ENCODE measurements around the gene TRABD2B. TPM values are rescaled to one million over a fixed set of nuclear protein-coding genes. Genes with fewer than 3 reads are reported as not detected.

The TRABD2B gene
- polyA plus RNA-seq, 1 experiment, result not detected

DNA sequence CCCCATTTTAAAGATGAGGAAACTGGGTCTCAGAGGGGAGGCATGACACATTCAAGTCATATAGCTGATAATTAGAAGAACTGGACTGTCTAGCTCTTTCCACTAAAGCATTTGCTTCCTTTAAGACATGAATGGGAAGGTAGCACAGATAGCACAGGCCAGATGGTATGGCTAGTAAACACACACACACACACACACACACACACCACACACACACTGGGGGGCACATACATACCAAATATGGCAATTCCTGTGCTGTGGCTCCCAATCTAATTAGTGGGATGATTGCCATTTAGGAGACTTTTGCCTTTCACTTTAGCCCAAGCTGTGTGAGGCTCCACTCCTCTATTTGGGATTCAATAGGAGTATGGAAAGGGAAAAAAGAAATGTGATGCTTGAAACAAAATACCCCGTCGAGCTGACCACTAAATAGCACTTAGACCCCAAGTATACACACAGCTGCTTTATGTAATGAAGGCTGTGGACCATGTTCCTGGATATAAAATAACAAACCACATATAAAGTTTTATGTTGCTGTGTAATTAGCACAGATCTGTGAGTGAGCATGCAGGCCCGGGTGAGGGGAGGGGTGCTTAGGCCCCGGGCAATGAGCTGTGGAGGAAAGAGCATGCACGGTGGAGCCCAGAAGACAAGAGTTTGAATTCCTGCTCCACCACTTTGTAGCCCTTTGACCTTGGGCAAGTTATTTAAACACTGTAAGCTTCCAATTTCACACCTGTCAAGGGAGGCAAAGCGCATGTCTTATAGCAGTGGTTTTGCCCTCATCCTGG lies 6.8 kb upstream of the TRABD2B start:
- ChIA-PET POLR2A (interaction anchor here (0.7 kb wide), 1 partner anchor 800 kb away, joined by 3 read pairs; no protein-coding TSS in a partner anchor), CTCF (interaction anchor here (0.8 kb wide), 1 partner anchor 58 kb away, joined by 3 read pairs; no protein-coding TSS in a partner anchor)
- Histone ChIP-seq H3K9me3 (ENCODE audit: control insufficient read depth, insufficient read depth, low read length) (no peaks in the 10 kb centered on the region), H3K27me3 (ENCODE audit: control insufficient read depth, insufficient read depth, low read length) (peaks cover 3% of the 10 kb centered on the region), H3K27ac (ENCODE audit: low read depth, low read length) (no peak overlapping the region), H3K4me3 (ENCODE audit: low read depth, low read length) (no peak overlapping the region)
- TF ChIP-seq, protein P1, sequence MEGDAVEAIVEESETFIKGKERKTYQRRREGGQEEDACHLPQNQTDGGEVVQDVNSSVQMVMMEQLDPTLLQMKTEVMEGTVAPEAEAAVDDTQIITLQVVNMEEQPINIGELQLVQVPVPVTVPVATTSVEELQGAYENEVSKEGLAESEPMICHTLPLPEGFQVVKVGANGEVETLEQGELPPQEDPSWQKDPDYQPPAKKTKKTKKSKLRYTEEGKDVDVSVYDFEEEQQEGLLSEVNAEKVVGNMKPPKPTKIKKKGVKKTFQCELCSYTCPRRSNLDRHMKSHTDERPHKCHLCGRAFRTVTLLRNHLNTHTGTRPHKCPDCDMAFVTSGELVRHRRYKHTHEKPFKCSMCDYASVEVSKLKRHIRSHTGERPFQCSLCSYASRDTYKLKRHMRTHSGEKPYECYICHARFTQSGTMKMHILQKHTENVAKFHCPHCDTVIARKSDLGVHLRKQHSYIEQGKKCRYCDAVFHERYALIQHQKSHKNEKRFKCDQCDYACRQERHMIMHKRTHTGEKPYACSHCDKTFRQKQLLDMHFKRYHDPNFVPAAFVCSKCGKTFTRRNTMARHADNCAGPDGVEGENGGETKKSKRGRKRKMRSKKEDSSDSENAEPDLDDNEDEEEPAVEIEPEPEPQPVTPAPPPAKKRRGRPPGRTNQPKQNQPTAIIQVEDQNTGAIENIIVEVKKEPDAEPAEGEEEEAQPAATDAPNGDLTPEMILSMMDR (IDR thresholded peaks at IDR 0.05; ENCODE audit: low read depth, low read length), result no peak
- no peak for DNase-seq (ENCODE audit: low read depth, low spot score)

DNA sequence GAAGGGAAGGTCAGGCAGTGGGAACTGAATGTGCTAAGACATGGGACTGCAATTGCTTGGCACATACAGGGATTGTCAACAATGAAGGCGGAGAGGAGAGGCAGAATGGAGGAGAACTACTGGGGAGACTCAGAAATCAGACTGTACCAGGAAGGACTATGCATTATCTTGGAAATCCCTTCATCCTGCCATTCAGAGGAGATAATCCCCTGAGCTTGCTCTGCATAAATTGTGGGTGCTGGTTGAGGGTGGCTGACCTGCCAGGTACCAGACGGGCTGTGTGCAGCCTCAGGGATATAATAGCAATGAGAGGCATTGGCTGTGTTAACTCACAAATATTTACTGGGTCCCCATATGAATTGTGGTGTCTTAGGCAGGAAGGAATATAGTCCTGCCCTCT lies 5.0 kb upstream of the TRABD2B start:
- POLR2A ChIA-PET, result no interaction called here
- CTCF ChIA-PET, result no interaction called here
- H3K27me3 ChIP-seq (ENCODE audit: control insufficient read depth, insufficient read depth, low read length), result peaks cover 9% of the 10 kb centered on the region
- no peak overlapping the region for H3K27ac ChIP-seq (ENCODE audit: low read depth, low read length)
- DNase-seq (ENCODE audit: low read depth, low spot score), result no peak
- H3K4me3 ChIP-seq (ENCODE audit: low read depth, low read length), result no peak overlapping the region
- no peaks in the 10 kb centered on the region for H3K9me3 ChIP-seq (ENCODE audit: control insufficient read depth, insufficient read depth, low read length)
- TF ChIP-seq, protein P1 (IDR thresholded peaks at IDR 0.05; ENCODE audit: low read depth, low read length), result no peak

DNA sequence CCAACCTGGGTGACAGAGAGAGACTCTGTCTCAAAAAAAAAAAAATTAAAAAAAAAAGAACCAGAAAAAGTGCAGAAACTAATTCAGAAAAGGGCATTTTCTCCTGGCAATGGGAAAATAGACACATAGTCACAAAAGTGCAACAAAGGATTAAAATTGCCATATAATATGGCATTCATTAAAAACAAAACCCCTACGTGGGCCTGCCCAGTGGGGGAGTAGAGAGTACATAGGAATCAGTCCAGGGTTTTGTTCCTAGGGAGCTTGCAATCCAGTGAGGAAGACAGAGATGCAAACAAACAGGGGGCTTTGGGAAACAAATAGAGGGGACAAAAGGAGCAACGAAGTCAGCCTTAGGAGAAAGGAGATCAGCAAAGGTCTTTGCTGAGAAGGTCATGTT lies 4.5 kb upstream of the TRABD2B start:
- H3K27me3 ChIP-seq (ENCODE audit: control insufficient read depth, insufficient read depth, low read length), result peaks cover 11% of the 10 kb centered on the region
- TF ChIP-seq, protein P1 (IDR thresholded peaks at IDR 0.05; ENCODE audit: low read depth, low read length), result no peak
- H3K9me3 ChIP-seq (ENCODE audit: control insufficient read depth, insufficient read depth, low read length), result no peaks in the 10 kb centered on the region
- H3K4me3 ChIP-seq (ENCODE audit: low read depth, low read length), result no peak overlapping the region
- no peak overlapping the region for H3K27ac ChIP-seq (ENCODE audit: low read depth, low read length)
- no peak for DNase-seq (ENCODE audit: low read depth, low spot score)
- ChIA-PET CTCF (no interaction called here), POLR2A (no interaction called here)

DNA sequence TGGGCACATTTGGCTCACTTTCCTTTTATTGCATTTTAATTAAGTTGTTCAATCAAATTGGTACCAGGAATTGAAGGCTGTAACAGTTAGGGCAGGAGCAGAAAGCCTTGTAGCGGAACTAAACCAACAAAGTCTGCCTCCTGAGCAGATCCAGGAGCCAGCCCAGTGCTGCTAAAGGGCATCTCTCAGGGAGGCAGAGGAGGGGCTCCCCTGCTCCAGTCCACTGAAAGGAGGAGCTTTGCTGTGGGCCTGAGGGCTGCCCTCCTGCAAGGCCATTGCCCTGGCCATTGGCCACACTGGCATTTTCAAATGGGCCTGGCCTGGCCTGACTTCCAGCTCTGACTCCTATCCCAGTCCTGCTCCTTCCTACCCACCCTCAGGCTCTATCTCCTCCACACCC lies 3.7 kb upstream of the TRABD2B start:
- H3K4me3 ChIP-seq (ENCODE audit: low read depth, low read length), result no peak overlapping the region
- DNase-seq (ENCODE audit: low read depth, low spot score), result no peak
- H3K27ac ChIP-seq (ENCODE audit: low read depth, low read length), result no peak overlapping the region
- ChIA-PET POLR2A (no interaction called here), CTCF (interaction anchor here (1.1 to 1.2 kb wide), 2 partner anchors 9 to 60 kb away, joined by 3 read pairs; no protein-coding TSS in a partner anchor)
- TF ChIP-seq, protein P1 (IDR thresholded peaks at IDR 0.05; ENCODE audit: low read depth, low read length), result no peak
- H3K27me3 ChIP-seq (ENCODE audit: control insufficient read depth, insufficient read depth, low read length), result peaks cover 17% of the 10 kb centered on the region
- H3K9me3 ChIP-seq (ENCODE audit: control insufficient read depth, insufficient read depth, low read length), result no peaks in the 10 kb centered on the region; the same call in 1 of the 2 replicates

DNA sequence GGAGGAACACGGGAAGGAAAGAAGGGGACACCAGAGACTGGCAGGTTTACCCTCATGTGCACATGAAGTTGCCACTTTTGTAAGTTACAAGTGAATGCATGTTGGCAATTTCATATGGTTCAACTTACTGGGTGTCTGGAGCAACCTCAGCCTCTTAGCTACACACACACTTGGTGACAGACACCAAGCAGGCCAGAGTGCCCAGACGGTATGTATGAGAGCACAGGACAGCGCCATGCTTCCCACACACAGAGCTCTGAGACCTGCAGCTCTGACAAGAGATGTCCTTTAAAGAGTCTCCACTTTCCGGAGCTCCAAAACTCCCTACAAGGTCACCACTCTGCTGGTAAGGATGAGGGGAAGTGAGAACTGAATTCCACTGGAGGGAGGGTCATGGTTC lies 1.9 kb upstream of the TRABD2B start:
- POLR2A ChIA-PET, result no interaction called here
- H3K9me3 ChIP-seq (ENCODE audit: control insufficient read depth, insufficient read depth, low read length), result no peaks in the 10 kb centered on the region; the same call in 1 of the 2 replicates
- H3K27me3 ChIP-seq (ENCODE audit: control insufficient read depth, insufficient read depth, low read length), result peaks cover 28% of the 10 kb centered on the region
- CTCF ChIA-PET, result interaction anchor here (0.6 to 3.2 kb wide), 5 partner anchors 13 to 1944 kb away, joined by 4 to 26 read pairs (median 14); partner anchors contain the start of gene SPATA6
- H3K4me3 ChIP-seq (ENCODE audit: low read depth, low read length), result no peak overlapping the region
- no peak overlapping the region for H3K27ac ChIP-seq (ENCODE audit: low read depth, low read length)
- TF ChIP-seq, protein P1 (IDR thresholded peaks at IDR 0.05; ENCODE audit: low read depth, low read length), result no peak
- no peak for DNase-seq (ENCODE audit: low read depth, low spot score)

All from AG04450 (cell line).